Karpas-422 (cell line): ENCODE measurements around the gene MPPED1. TPM values are rescaled to one million over a fixed set of nuclear protein-coding genes. Genes with fewer than 3 reads are reported as not detected.

Experiments
- DNase-seq: peaks from one replicate; pipeline ENCODE4 v3.0.0-alpha.2; 2015
- H2AFZ ChIP-seq: fragments of 200-600 bp; sonication (generic); 2 replicates; pipeline ENCODE4 v1.6.1; 2014; ENCODE audit warnings: antibody characterized with exemption, low read length, mixed read lengths
- H3K27ac ChIP-seq: fragments of 200-600 bp; sonication (generic); 2 replicates; pipeline ENCODE4 v1.5.1; 2014; ENCODE audit warnings: mild to moderate bottlenecking, low read length, moderate library complexity
- H3K27me3 ChIP-seq: fragments of 200-600 bp; sonication (generic); 2 replicates; pipeline ENCODE4 v1.6.1; 2014; ENCODE audit warnings: low read length, mixed read lengths
- H3K36me3 ChIP-seq: fragments of 200-600 bp; sonication (generic); 2 replicates; pipeline ENCODE4 v1.6.1; 2014; ENCODE audit warnings: low read length, mixed read lengths; ENCODE audit not compliant: insufficient read depth
- H3K4me1 ChIP-seq: fragments of 200-600 bp; sonication (generic); 2 replicates; pipeline ENCODE4 v1.6.1; 2014; ENCODE audit warnings: mild to moderate bottlenecking, low read length, mixed read lengths
- H3K4me2 ChIP-seq: fragments of 200-600 bp; sonication (generic); 2 replicates; pipeline ENCODE4 v1.6.1; 2014; ENCODE audit warnings: low read length, low read depth, mild to moderate bottlenecking; ENCODE audit not compliant: poor library complexity, severe bottlenecking
- H3K4me3 ChIP-seq: fragments of 200-600 bp; sonication (generic); 2 replicates; pipeline ENCODE4 v1.5.1; 2014; ENCODE audit warnings: mild to moderate bottlenecking, antibody characterized with exemption, low read length, mixed read lengths
- H3K79me2 ChIP-seq: fragments of 200-600 bp; sonication (generic); 2 replicates; pipeline ENCODE4 v1.6.1; 2014; ENCODE audit warnings: mild to moderate bottlenecking, low read length, mixed read lengths
- H3K9ac ChIP-seq: fragments of 200-600 bp; sonication (generic); 2 replicates; pipeline ENCODE4 v1.6.0; 2014; ENCODE audit warnings: low read length
- H3K9me2 ChIP-seq: fragments of 200-600 bp; sonication (generic), shearing (Covaris generic); replicated peaks from 2 replicates; pipeline ENCODE4 v1.6.0; 2014; ENCODE audit warnings: mild to moderate bottlenecking, low read length, moderate library complexity; ENCODE audit not compliant: insufficient read depth
- H3K9me3 ChIP-seq: fragments of 300-700, 200-600 bp; sonication (generic); 2 replicates; pipeline ENCODE4 v1.6.1; 2014; ENCODE audit warnings: low read length, mixed read lengths
- H4K20me1 ChIP-seq: fragments of 200-600 bp; sonication (generic); 2 replicates; pipeline ENCODE4 v1.6.1; 2014; ENCODE audit warnings: mild to moderate bottlenecking, antibody characterized with exemption, low read length, low read depth; ENCODE audit not compliant: insufficient read depth
- total RNA-seq: library from RNA; depleted of rRNA; stranded (reverse); fragments of >200 nt; shearing (Covaris generic); gene quantifications from 2 replicates; pipeline ENCODE4 v1.2.3, GENCODE V29; 2014; ENCODE audit warnings: low replicate concordance

Gene MPPED1
- total RNA-seq, 1 experiment from 2014 or later = 0.15 TPM

DNA sequence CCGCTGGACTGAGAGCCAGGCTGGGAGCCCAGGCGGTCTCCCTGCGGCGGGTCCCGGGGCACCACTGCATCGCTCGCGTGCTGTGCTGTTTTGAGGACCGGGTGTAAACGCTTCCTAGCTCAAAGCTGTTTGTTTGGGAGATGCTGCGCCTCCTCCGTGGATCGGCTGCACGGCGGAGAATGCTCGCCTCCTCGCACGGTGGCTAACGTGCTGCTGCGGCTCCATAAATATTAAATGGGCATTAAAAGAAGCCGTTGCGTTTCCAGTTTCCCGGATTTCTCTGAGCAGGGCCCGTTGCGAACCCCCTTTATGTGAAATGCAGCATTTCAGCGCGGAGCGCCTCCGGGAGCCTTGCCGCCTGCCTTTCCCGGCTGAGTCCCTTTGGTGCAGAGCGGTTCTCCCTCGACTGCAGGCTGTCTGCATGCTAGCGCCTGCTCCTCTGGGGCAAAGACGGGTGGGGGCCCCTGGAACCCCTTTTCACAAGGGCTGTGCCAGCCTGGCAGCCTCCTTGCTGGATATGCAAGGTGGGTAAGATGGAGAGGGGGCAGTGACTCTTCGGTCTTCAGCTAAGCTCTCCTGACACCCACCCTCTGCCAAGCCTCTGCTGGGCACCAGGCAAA lies 9.3 kb downstream of the MPPED1 start:
- Histone ChIP-seq H3K4me3 (no peak overlapping the region), H3K79me2 (no peaks in the 10 kb centered on the region), H3K4me1 (no peaks in the 10 kb centered on the region), H3K27ac (no peak overlapping the region), H3K9ac (no peak overlapping the region), H3K9me3 (no peaks in the 10 kb centered on the region), H3K9me2 (no peaks in the 10 kb centered on the region), H2AFZ (no peak overlapping the region), H3K36me3 (no peaks in the 10 kb centered on the region), H3K4me2 (no peak overlapping the region), H4K20me1 (no peaks in the 10 kb centered on the region), H3K27me3 (no peaks in the 10 kb centered on the region)
- DNase-seq = no peak

DNA sequence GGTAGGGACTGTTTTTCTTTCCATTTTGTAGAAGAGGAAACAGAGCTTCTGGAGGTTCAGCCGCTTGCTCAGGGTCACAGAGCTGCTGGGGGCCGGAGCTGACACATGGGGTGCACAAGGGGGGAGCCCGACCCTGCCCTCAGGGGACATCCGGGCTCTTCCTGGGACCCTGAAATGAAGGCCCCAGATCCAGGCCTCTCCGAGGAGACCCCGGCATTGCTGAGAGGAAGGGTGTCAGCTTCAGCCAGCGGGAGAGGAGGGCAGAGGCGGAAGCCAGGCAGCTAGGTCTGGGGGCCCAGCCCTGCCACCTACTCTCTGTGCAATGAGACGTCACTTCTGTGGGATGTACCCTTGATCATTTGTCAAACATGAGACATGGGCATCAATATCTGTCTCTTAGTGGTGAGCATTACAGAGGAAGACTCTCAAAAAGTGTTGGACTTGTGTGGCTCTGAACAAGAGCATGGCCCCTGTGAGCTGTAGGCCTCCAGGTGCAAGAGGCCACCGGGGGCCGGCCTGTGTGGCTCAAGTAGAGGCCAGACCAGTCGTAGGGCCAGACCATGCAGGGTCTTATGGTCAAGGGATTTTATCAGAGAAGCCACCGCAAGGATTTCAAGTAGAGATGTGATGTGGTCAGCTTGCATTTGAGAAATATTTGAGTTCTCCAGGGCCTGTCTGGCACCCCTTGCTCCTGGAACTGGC lies 10.3 kb downstream of the MPPED1 start:
- H4K20me1 ChIP-seq = no peaks in the 10 kb centered on the region
- DNase-seq = no peak
- H3K4me1 ChIP-seq = no peaks in the 10 kb centered on the region
- H3K27me3 ChIP-seq = no peaks in the 10 kb centered on the region
- H3K79me2 ChIP-seq = no peaks in the 10 kb centered on the region
- no peak overlapping the region for H3K4me2 ChIP-seq
- H3K36me3 ChIP-seq = no peaks in the 10 kb centered on the region
- no peaks in the 10 kb centered on the region for H3K9me2 ChIP-seq
- H2AFZ ChIP-seq = no peak overlapping the region
- no peak overlapping the region for H3K4me3 ChIP-seq
- H3K27ac ChIP-seq = no peak overlapping the region
- H3K9ac ChIP-seq = no peak overlapping the region
- no peaks in the 10 kb centered on the region for H3K9me3 ChIP-seq

DNA sequence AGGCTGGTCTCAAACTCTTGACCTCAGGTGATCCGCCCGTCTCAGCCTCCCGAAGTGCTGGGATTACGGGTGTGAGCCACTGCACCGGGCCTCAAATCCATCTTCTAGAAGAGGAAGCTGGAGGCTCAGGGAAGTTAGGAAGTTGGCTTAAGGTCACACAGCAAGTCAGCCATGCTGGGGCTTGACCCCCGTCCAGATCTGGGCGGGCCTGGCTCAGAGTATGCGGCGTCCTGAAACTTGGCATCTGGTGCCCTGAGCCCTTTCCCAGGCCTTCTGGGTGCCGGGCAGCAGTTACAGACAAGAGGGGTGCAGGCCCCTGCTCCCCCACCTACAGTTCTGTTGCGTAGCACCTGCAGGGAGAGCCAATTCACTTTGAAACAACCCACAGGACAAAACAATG lies 11.2 kb downstream of the MPPED1 start:
- Histone ChIP-seq H3K4me2 (no peak overlapping the region), H3K9me2 (no peaks in the 10 kb centered on the region), H2AFZ (no peak overlapping the region), H4K20me1 (no peaks in the 10 kb centered on the region), H3K9me3 (no peaks in the 10 kb centered on the region), H3K27me3 (no peaks in the 10 kb centered on the region), H3K27ac (no peak overlapping the region), H3K4me3 (no peak overlapping the region), H3K36me3 (no peaks in the 10 kb centered on the region), H3K79me2 (no peaks in the 10 kb centered on the region), H3K9ac (no peak overlapping the region), H3K4me1 (no peaks in the 10 kb centered on the region)
- DNase-seq = no peak

DNA sequence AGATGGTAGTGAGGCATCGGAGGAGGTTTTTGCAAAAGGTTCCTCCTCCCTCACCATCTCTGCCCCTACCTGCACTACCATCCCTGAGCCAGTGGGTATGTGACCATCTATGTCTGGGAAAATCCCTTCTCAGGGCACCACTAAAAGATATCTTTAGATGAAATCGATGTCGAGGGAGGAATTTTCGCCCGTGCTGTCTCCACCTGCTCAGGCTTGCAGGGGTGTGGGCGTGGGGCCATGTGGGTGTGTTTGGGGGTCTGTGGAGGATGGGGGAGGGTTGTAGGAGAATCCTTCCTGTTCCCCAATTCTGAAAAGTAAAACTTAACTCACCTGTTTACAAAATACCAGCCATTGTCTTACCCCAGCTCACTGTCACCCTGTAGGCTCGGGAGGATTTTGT lies 12.4 kb downstream of the MPPED1 start:
- Histone ChIP-seq H3K9me3 (no peaks in the 10 kb centered on the region), H3K4me2 (no peak overlapping the region), H3K4me3 (no peak overlapping the region), H2AFZ (no peak overlapping the region), H3K36me3 (no peaks in the 10 kb centered on the region), H3K9me2 (no peaks in the 10 kb centered on the region), H3K27ac (no peak overlapping the region), H4K20me1 (no peaks in the 10 kb centered on the region), H3K79me2 (no peaks in the 10 kb centered on the region), H3K4me1 (no peaks in the 10 kb centered on the region), H3K9ac (no peak overlapping the region), H3K27me3 (no peaks in the 10 kb centered on the region)
- DNase-seq = no peak

DNA sequence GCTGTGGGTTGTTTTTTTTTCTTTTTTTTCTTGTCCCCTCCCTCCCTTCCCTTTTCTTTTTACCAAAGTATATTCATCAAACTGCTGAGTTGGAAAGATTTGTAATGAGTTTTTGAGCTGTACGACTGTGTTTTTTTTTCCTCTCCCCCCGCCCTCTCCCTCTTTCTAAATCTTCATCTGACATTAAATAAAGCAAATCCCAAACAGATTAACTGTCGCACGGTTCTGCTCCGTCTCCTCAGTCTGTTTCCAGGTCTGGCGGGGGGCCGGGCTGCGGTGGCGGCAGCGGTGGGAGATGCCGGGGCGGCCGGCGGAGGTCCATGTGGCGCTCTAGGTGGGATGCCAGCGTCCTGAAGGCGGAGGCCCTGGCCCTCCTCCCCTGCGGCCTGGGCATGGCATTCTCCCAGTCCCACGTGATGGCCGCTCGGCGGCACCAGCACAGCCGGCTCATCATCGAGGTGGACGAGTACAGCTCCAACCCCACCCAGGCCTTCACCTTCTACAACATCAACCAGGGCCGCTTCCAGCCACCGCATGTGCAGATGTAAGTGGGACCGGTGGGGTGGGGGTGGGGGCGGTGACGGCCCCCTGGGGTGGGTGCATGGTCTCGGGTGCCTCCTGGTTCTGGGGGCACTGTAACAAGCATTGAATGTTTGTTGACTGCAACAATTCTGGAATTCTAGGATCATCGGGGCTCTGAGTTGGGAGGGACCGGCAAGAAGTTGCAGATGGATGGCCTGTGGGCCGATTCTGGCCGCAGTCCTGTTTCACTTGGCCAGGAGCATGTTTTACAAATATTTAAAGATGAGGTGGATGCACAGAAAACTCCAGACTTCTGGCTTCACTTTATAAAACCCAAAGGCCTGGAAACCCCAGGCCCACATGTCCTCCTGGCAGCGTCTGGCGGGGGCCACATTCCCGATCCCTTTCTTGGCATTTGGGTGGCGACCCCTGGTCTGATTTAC lies 13.1 kb downstream of the MPPED1 start:
- Histone ChIP-seq H3K79me2 (no peaks in the 10 kb centered on the region), H3K27ac (no peak overlapping the region), H3K9me3 (no peaks in the 10 kb centered on the region), H3K4me3 (no peak overlapping the region), H3K9ac (no peak overlapping the region), H3K4me2 (no peak overlapping the region), H3K4me1 (no peaks in the 10 kb centered on the region), H3K9me2 (no peaks in the 10 kb centered on the region), H3K27me3 (no peaks in the 10 kb centered on the region), H3K36me3 (no peaks in the 10 kb centered on the region), H4K20me1 (no peaks in the 10 kb centered on the region), H2AFZ (no peak overlapping the region)
- DNase-seq = no peak

DNA sequence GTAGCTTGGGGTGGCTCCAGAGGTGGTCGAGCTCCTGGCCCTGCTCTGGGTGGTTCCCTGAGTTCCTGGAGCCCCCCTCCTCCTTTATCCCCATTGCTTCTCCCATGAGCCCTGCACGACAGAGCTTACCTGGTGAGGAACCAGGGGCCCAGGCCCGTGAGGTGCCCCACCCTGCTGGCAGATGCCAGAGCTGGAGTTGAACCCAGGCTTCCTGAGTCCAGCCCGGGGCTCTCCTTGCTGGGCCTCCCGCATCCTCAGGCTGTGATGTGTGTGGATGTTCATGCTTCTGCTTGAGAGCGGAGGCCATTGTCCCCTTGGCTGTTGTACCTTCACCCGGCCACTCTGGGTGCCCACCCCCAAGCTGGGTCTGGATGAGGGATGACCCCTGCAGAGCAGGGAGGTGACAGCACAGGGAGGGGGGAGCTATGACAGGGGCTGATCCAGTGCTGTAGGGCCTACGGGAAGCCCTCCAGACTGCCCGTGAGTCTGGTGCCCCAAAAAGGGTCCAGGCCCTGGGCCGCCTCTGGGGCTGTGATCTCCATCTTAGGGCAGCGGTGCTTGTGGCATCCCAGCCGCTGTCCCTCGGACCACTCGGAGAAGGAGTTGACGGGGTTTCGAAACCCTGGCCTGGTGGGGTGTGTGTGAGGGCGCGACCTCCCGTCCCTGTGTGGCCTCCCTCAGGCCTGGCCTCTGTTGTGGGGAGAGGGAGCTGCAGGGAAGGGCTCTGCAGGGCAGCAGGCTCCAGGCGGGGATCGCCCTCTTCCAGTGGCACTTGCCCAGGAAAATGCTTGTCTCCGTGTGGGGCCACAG lies 14.4 kb downstream of the MPPED1 start:
- H4K20me1 ChIP-seq = no peaks in the 10 kb centered on the region
- H3K36me3 ChIP-seq = no peaks in the 10 kb centered on the region
- no peaks in the 10 kb centered on the region for H3K27me3 ChIP-seq
- no peaks in the 10 kb centered on the region for H3K9me3 ChIP-seq
- DNase-seq = no peak
- H3K4me1 ChIP-seq = no peaks in the 10 kb centered on the region
- no peak overlapping the region for H3K4me3 ChIP-seq
- no peak overlapping the region for H3K9ac ChIP-seq
- no peaks in the 10 kb centered on the region for H3K79me2 ChIP-seq
- H3K4me2 ChIP-seq = no peak overlapping the region
- no peaks in the 10 kb centered on the region for H3K9me2 ChIP-seq
- no peak overlapping the region for H2AFZ ChIP-seq
- no peak overlapping the region for H3K27ac ChIP-seq

DNA sequence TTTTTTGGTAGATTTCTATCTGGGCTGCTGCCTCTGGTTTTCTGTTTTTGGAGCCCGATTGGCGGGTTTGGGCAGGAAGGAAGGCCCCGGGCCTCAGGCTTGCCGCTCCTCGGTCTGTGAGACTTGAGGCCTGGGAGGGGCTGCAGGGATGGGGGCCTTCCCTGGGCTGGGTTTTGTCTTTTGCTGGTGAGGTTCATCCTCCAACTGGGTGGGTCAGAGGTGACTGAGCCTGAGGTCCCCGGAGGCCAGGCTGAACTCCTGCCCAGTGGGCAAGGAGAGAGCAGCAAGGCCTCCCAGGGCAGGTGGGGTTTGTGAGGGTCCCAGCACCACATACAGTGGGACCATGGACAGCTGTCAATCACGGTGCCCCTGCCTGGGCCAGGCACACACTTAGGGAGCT lies 15.0 kb downstream of the MPPED1 start:
- H3K9me3 ChIP-seq = no peaks in the 10 kb centered on the region
- no peaks in the 10 kb centered on the region for H3K27me3 ChIP-seq
- no peaks in the 10 kb centered on the region for H4K20me1 ChIP-seq
- H3K79me2 ChIP-seq = no peaks in the 10 kb centered on the region
- no peak overlapping the region for H3K4me3 ChIP-seq
- H2AFZ ChIP-seq = no peak overlapping the region
- H3K9me2 ChIP-seq = no peaks in the 10 kb centered on the region
- no peak overlapping the region for H3K9ac ChIP-seq
- H3K4me2 ChIP-seq = no peak overlapping the region
- no peaks in the 10 kb centered on the region for H3K36me3 ChIP-seq
- no peak for DNase-seq
- no peaks in the 10 kb centered on the region for H3K4me1 ChIP-seq
- no peak overlapping the region for H3K27ac ChIP-seq
